Measurements from ENCODE around the gene RNF38.

The RNF38 gene

GRCh38 chr9:36442710-36443109 lies 42.6 kb upstream of the RNF38 start:
- no peak for TF ChIP-seq YY1 (IDR thresholded peaks at IDR 0.05; ENCODE audit: low read depth)
- TF ChIP-seq EP300 (IDR thresholded peaks at IDR 0.05; ENCODE audit: borderline replicate concordance): no peak
- no peak for TF ChIP-seq TCF12 (IDR thresholded peaks at IDR 0.05; ENCODE audit: low read depth)
- no peak for TF ChIP-seq ZBTB7A (IDR thresholded peaks at IDR 0.05; ENCODE audit: low read depth)
- no peak for TF ChIP-seq TAF1 (IDR thresholded peaks at IDR 0.05; ENCODE audit: low read depth)
- TF ChIP-seq CEBPB (IDR thresholded peaks at IDR 0.05): no peak

- TF ChIP-seq YY1 (IDR thresholded peaks at IDR 0.05; ENCODE audit: low read depth): no peak
- TF ChIP-seq EP300 (IDR thresholded peaks at IDR 0.05; ENCODE audit: borderline replicate concordance): no peak
- no peak for TF ChIP-seq NFIC (IDR thresholded peaks at IDR 0.05)
- no peak for TF ChIP-seq RAD21 (IDR thresholded peaks at IDR 0.05; ENCODE audit: low read depth)
- TF ChIP-seq CREB1 (IDR thresholded peaks at IDR 0.05; ENCODE audit: low read depth): no peak
These were observed 41.9 kb upstream of the RNF38 start for GRCh38 chr9:36441966-36442365.

- TF ChIP-seq ZBTB7A (IDR thresholded peaks at IDR 0.05; ENCODE audit: low read depth) (no peak), CEBPB (IDR thresholded peaks at IDR 0.05) (no peak), TAF1 (IDR thresholded peaks at IDR 0.05; ENCODE audit: low read depth) (no peak), TCF12 (IDR thresholded peaks at IDR 0.05; ENCODE audit: low read depth) (no peak), USF1 (IDR thresholded peaks at IDR 0.05) (no peak), RAD21 (IDR thresholded peaks at IDR 0.05; ENCODE audit: low read depth) (no peak), EP300 (IDR thresholded peaks at IDR 0.05; ENCODE audit: borderline replicate concordance) (no peak), CREB1 (IDR thresholded peaks at IDR 0.05; ENCODE audit: low read depth) (no peak), EGR1 (IDR thresholded peaks at IDR 0.05) (no peak), REST (IDR thresholded peaks at IDR 0.05; ENCODE audit: low read depth) (no peak), MAX (IDR thresholded peaks at IDR 0.05) (no peak), NFIC (IDR thresholded peaks at IDR 0.05) (no peak), YY1 (IDR thresholded peaks at IDR 0.05; ENCODE audit: low read depth) (no peak), FOXM1 (IDR thresholded peaks at IDR 0.05; ENCODE audit: borderline replicate concordance, low read depth) (no peak), TEAD4 (IDR thresholded peaks at IDR 0.05) (no peak)
These were observed 38.6 kb upstream of the RNF38 start for GRCh38 chr9:36438536-36439236.

- TF ChIP-seq EGR1 (IDR thresholded peaks at IDR 0.05) (no peak), YY1 (IDR thresholded peaks at IDR 0.05; ENCODE audit: low read depth) (no peak), REST (IDR thresholded peaks at IDR 0.05; ENCODE audit: low read depth) (no peak), FOXM1 (IDR thresholded peaks at IDR 0.05; ENCODE audit: borderline replicate concordance, low read depth) (no peak), TCF12 (IDR thresholded peaks at IDR 0.05; ENCODE audit: low read depth) (no peak), EP300 (IDR thresholded peaks at IDR 0.05; ENCODE audit: borderline replicate concordance) (no peak), ZBTB7A (IDR thresholded peaks at IDR 0.05; ENCODE audit: low read depth) (no peak), NFIC (IDR thresholded peaks at IDR 0.05) (no peak), TEAD4 (IDR thresholded peaks at IDR 0.05) (no peak)
These were observed 37.7 kb upstream of the RNF38 start for GRCh38 chr9:36437790-36438189.

GRCh38 chr9:36436909-36437308 lies 36.8 kb upstream of the RNF38 start:
- TF ChIP-seq FOXM1 (IDR thresholded peaks at IDR 0.05; ENCODE audit: borderline replicate concordance, low read depth): no peak
- TF ChIP-seq USF1 (IDR thresholded peaks at IDR 0.05): no peak
- TF ChIP-seq YY1 (IDR thresholded peaks at IDR 0.05; ENCODE audit: low read depth): no peak
- TF ChIP-seq MAX (IDR thresholded peaks at IDR 0.05): no peak
- no peak for TF ChIP-seq REST (IDR thresholded peaks at IDR 0.05; ENCODE audit: low read depth)
- no peak for TF ChIP-seq CEBPB (IDR thresholded peaks at IDR 0.05)
- no peak for TF ChIP-seq EGR1 (IDR thresholded peaks at IDR 0.05)
- TF ChIP-seq TEAD4 (IDR thresholded peaks at IDR 0.05): no peak
- no peak for TF ChIP-seq TAF1 (IDR thresholded peaks at IDR 0.05; ENCODE audit: low read depth)
- TF ChIP-seq NFIC (IDR thresholded peaks at IDR 0.05): no peak
- TF ChIP-seq ZBTB7A (IDR thresholded peaks at IDR 0.05; ENCODE audit: low read depth): no peak
- TF ChIP-seq RAD21 (IDR thresholded peaks at IDR 0.05; ENCODE audit: low read depth): no peak
- TF ChIP-seq CREB1 (IDR thresholded peaks at IDR 0.05; ENCODE audit: low read depth): no peak
- TF ChIP-seq TCF12 (IDR thresholded peaks at IDR 0.05; ENCODE audit: low read depth): no peak
